K562 (cell line): ENCODE results near the gene FAM227B. TPM values are rescaled to one million over a fixed set of nuclear protein-coding genes. Genes with fewer than 3 reads are reported as not detected.
"Not testable (repeated sequence)": the region's sequence is repeated elsewhere in the genome, so short reads cannot be mapped to it uniquely, and the experiment has no call there.

ENCODE experiments used
- ATAC-seq: fragments of 200-7000 bp; cut with Tn5 transposase; 3 replicates; pipeline ENCODE4 v1.9.1; 2020; ENCODE audit warnings: moderate library complexity
- BruUV-seq: library from RNA; stranded (reverse); fragments of 400-500 nt; replicated peaks from 2 replicates; lab custom pipeline; 2021; lab: Mats Ljungman, UMichigan
- CTCF ChIA-PET: fragments of 300-600 bp; formaldehyde crosslinking; extraction: SDS; loops from one replicate; lab custom pipeline; 2021; ENCODE audit warnings: low intra/inter-chr PET ratio; lab: Yijun Ruan, JAX
- POLR2A ChIA-PET: fragments of 300-600, 350-650 bp; sonication (Branson Sonifier 250); formaldehyde crosslinking; extraction: SDS; loops from one replicate; lab custom pipeline; 2021; ENCODE audit warnings: antibody characterized with exemption, inconsistent platforms; lab: Yijun Ruan, JAX
- DNase-seq, 4 experiments: peaks; one replicate each; pipeline versions ENCODE4 v3.0.0 to v3.0.0-alpha.2; 2011 to 2018; ENCODE audit warnings: low spot score in 3 of 4, mixed read lengths in 3 of 4; ENCODE audit errors: extremely low read depth in 1 of 4
- FAIRE-seq: peaks from 2 replicates; lab custom pipeline; 2011; peaks lifted over from hg19 to GRCh38; lab: Jason Lieb, UNC
- H2AFZ ChIP-seq: 2 replicates; pipeline ENCODE4 v1.6.0; 2011; ENCODE audit warnings: low read depth, low read length, control low read depth, inconsistent platforms
- H3K27ac ChIP-seq: fragments of 200-600 bp; 3 replicates; pipeline ENCODE4 v1.8.0; 2011; ENCODE audit warnings: low read depth, mild to moderate bottlenecking, control low read depth, inconsistent platforms, low read length, moderate library complexity, mixed read lengths; ENCODE audit errors: extremely low read depth
- H3K27me3 ChIP-seq, 2 experiments: fragments of 300-600 bp in 1 of 2; 2 replicates in 1 of 2; 3 replicates in 1 of 2; pipeline versions ENCODE4 v1.6.0 to v1.8.0; 2011; ENCODE audit warnings: inconsistent platforms in 2 of 2, low read length in 2 of 2, mild to moderate bottlenecking in 1 of 2, mixed read lengths in 1 of 2, moderate library complexity in 1 of 2; ENCODE audit not compliant: control insufficient read depth in 2 of 2, insufficient read depth in 2 of 2
- H3K36me3 ChIP-seq: fragments of 300-600 bp; 3 replicates; pipeline ENCODE4 v1.8.0; 2011; ENCODE audit warnings: mild to moderate bottlenecking, low read length, inconsistent platforms; ENCODE audit not compliant: control insufficient read depth, insufficient read depth
- H3K4me1 ChIP-seq, 2 experiments: fragments of 200-600 bp in 1 of 2; replicated peaks in 1 of 2; 2 replicates in 1 of 2; 3 replicates in 1 of 2; pipeline versions ENCODE4 v1.5.1 to v1.8.0; 2011; ENCODE audit warnings: inconsistent platforms in 2 of 2, low read length in 2 of 2, mild to moderate bottlenecking in 1 of 2, mixed read lengths in 1 of 2, moderate library complexity in 1 of 2; ENCODE audit not compliant: control insufficient read depth in 2 of 2, insufficient read depth in 2 of 2
- H3K4me2 ChIP-seq: 2 replicates; pipeline ENCODE4 v1.6.1; 2011; ENCODE audit warnings: low read length, control low read depth, inconsistent platforms, mixed read lengths; ENCODE audit not compliant: insufficient read depth
- H3K4me3 ChIP-seq: fragments of 200-600 bp; sonication (generic), shearing (Covaris generic); 2 replicates; pipeline ENCODE4 v1.5.1; 2016; ENCODE audit warnings: control low read depth, inconsistent platforms
- H3K79me2 ChIP-seq: fragments of 200-600 bp; 3 replicates; pipeline ENCODE4 v1.8.0; 2011; ENCODE audit warnings: low read length, inconsistent platforms; ENCODE audit not compliant: control insufficient read depth, insufficient read depth
- H3K9ac ChIP-seq, 2 experiments: 2 replicates each; pipeline versions ENCODE4 v1.6.0 to v1.6.1; 2011; ENCODE audit warnings: low read depth in 2 of 2, low read length in 2 of 2, control low read depth in 1 of 2, inconsistent platforms in 1 of 2, mild to moderate bottlenecking in 1 of 2, mixed read lengths in 1 of 2; ENCODE audit not compliant: insufficient read depth in 1 of 2
- H3K9me1 ChIP-seq: one replicate; pipeline ENCODE4 v1.6.0; 2011; ENCODE audit warnings: inconsistent platforms, mild to moderate bottlenecking, low read length, moderate library complexity; ENCODE audit not compliant: control insufficient read depth, insufficient read depth
- H3K9me3 ChIP-seq: replicated peaks from 2 replicates; pipeline ENCODE4 v1.5.1; 2011; ENCODE audit warnings: low read depth, low read length, inconsistent platforms; ENCODE audit not compliant: control insufficient read depth, insufficient read depth
- H4K20me1 ChIP-seq: replicated peaks from 2 replicates; pipeline ENCODE4 v1.6.1; 2011; ENCODE audit warnings: low read length, inconsistent platforms, mixed read lengths; ENCODE audit not compliant: control insufficient read depth, insufficient read depth
- BCOR ChIP-seq: fragments of 450-650 bp; IDR thresholded peaks from 2 replicates; pipeline ENCODE4 v1.6.1; 2016
- CBFA2T2 ChIP-seq: fragments of 450-650 bp; conservative IDR thresholded peaks from 2 replicates; pipeline ENCODE4 v1.6.1; 2017; ENCODE audit warnings: mild to moderate bottlenecking
- CTBP1 ChIP-seq: fragments of 450-650 bp; IDR thresholded peaks from 2 replicates; pipeline ENCODE4 v1.6.1; 2016; ENCODE audit warnings: borderline replicate concordance
- MAFG ChIP-seq: fragments of 450-650 bp; conservative IDR thresholded peaks from 2 replicates; pipeline ENCODE4 v1.6.1; 2016; ENCODE audit warnings: missing genetic modification characterization, missing compliant biosample characterization
- MCM3 ChIP-seq: fragments of 450-650 bp; IDR thresholded peaks from 2 replicates; pipeline ENCODE4 v1.6.1; 2016
- MYBL2 ChIP-seq, 2 experiments: fragments of 450-650 bp in 1 of 2; sonication (generic) in 1 of 2; formaldehyde crosslinking in 1 of 2; IDR thresholded peaks; 2 replicates each; pipeline versions ENCODE4 v1.6.1 to v1.8.1; 2017 to 2022; ENCODE audit warnings: borderline replicate concordance in 1 of 2, inconsistent platforms in 1 of 2, low read depth in 1 of 2, mild to moderate bottlenecking in 1 of 2, missing genetic modification reagents in 1 of 2, moderate library complexity in 1 of 2
- NEUROD1 ChIP-seq: fragments of 150-350 bp; IDR thresholded peaks from 2 replicates; pipeline ENCODE4 v1.6.1; 2014; ENCODE audit warnings: borderline replicate concordance, low read length, low read depth; ENCODE audit not compliant: partially characterized antibody
- NFYB ChIP-seq: IDR thresholded peaks from 2 replicates; pipeline ENCODE4 v1.6.1; 2011; ENCODE audit warnings: mild to moderate bottlenecking, moderate library complexity; ENCODE audit not compliant: insufficient read length; ENCODE audit errors: extremely low read depth
- SMARCC2 ChIP-seq: fragments of 450-650 bp; IDR thresholded peaks from 2 replicates; pipeline ENCODE4 v1.6.1; 2017; ENCODE audit warnings: antibody characterized with exemption, moderate library complexity, mild to moderate bottlenecking, low read depth
- SP2 ChIP-seq: IDR thresholded peaks from 2 replicates; pipeline ENCODE4 v1.6.1; 2011; ENCODE audit warnings: mild to moderate bottlenecking, low read depth, low read length, moderate library complexity; ENCODE audit not compliant: poor library complexity, severe bottlenecking; ENCODE audit errors: extremely low read depth
- SRSF7 ChIP-seq: fragments of 200-400 bp; formaldehyde crosslinking; optimal IDR thresholded peaks from 2 replicates; pipeline ENCODE3; 2017; ENCODE audit warnings: mild to moderate bottlenecking, low read depth, low read length
- TAL1 ChIP-seq: fragments of 450-650 bp; IDR thresholded peaks from 2 replicates; pipeline ENCODE4 v1.6.1; 2016; ENCODE audit warnings: mild to moderate bottlenecking
- ZNF644 ChIP-seq: fragments of 200-800 bp; sonication (Bioruptor generic); IDR thresholded peaks from 2 replicates; pipeline ENCODE4 v1.6.1; 2016; ENCODE audit warnings: low read depth, missing genetic modification characterization, missing compliant biosample characterization
- ZNF764 ChIP-seq: fragments of 250-450 bp; sonication (Bioruptor Pico); IDR thresholded peaks from 2 replicates; pipeline ENCODE4 v1.4.0; 2020; ENCODE audit warnings: low read depth, mild to moderate bottlenecking, moderate library complexity
- ZNF785 ChIP-seq: fragments of 250-450 bp; sonication (Bioruptor Pico); IDR thresholded peaks from 2 replicates; pipeline ENCODE4 v1.4.0; 2020; ENCODE audit warnings: mild to moderate bottlenecking
- WGBS: fragments of 100-300 bp; shearing (Covaris generic); methylation state at CpG from one replicate; pipeline ENCODE4 v1.1.6; 2016; ENCODE audit warnings: low coverage, mixed read lengths; ENCODE audit not compliant: insufficient coverage; ENCODE audit errors: missing lambda C conversion rate; 5-methylcytosine and 5-hydroxymethylcytosine counted together
- in situ Hi-C: fragments of 300-500 bp; cut with MboI; formaldehyde crosslinking; loops from 4 replicates; pipeline ENCODE4 v1.15.0; 2018; ENCODE audit warnings: inconsistent platforms, mixed read lengths
- intact Hi-C: fragments of 100-400 bp; cut with micrococcal nuclease; formaldehyde crosslinking; loops from 2 replicates; pipeline ENCODE4 v1.14.2; 2022
- polyA plus RNA-seq, 8 experiments: library from polyadenylated mRNA; depleted of rRNA in 4 of 8; stranded (reverse) in 5 of 8; unstranded in 3 of 8; fragments of >200 nt; fragmentation: Nextera tagmentation in 2 of 8; fragmentation: Illumina TruSeq in 1 of 8; extraction: Ambion mirVana in 2 of 8; extraction: Trizol in 1 of 8; gene quantifications; 2 replicates each; pipeline versions ENCODE4 v1.2.1 to v1.2.3, GENCODE V29; 2011 to 2014; ENCODE audit warnings: inconsistent platforms in 1 of 8, missing spikeins in 1 of 8
- total RNA-seq, 7 experiments: library from RNA; depleted of rRNA in 6 of 7; stranded (reverse); fragments of >200 nt in 6 of 7; fragmentation: Illumina TruSeq in 2 of 7; extraction: Trizol in 2 of 7; gene quantifications; 2 replicates each; pipeline versions ENCODE4 v1.2.1 to v1.2.3, GENCODE V29; 2011 to 2021; ENCODE audit warnings: low replicate concordance in 1 of 7
- TF ChIP-seq, protein P1 (sequence below): fragments of 450-650 bp; IDR thresholded peaks from 2 replicates; pipeline ENCODE4 v1.6.1; 2016; ENCODE audit warnings: low read depth, mild to moderate bottlenecking, moderate library complexity

FAM227B gene
- total and polyA plus RNA-seq, 9 of the 15 experiments (the other 6 are each of a cell fraction or from before 2014, with no cell fraction given): 5.1 to 12.5 (median 11.2) TPM

DNA sequence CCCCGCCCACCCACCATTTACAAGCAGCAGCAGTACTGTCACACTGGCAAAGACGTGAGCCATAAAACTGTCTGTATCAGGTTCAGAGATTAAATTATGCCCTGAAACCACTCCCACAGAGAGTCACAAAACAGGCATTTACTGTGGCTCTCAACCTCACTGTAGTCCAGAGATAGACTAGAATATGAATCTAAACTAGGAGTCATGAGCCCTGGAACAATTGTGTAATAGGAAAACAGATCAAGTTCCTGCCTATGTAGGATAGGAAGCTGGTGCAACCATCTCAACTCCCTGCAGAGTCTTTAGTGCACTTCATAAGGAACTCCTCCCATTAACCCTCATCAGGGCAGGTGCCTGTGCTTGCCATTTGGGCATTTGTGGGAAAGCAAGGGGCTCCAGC, 61.7 kb downstream of the FAM227B start (continued):
- no peak for TF ChIP-seq BCOR
- no peak for TF ChIP-seq CTBP1
- no peak for TF ChIP-seq ZNF785 (CRISPR knock-in tag)
- no peak for TF ChIP-seq SMARCC2
- no peak for TF ChIP-seq ZNF764 (CRISPR knock-in tag)
- no peak for TF ChIP-seq NFYB
- TF ChIP-seq SRSF7: no peak

DNA sequence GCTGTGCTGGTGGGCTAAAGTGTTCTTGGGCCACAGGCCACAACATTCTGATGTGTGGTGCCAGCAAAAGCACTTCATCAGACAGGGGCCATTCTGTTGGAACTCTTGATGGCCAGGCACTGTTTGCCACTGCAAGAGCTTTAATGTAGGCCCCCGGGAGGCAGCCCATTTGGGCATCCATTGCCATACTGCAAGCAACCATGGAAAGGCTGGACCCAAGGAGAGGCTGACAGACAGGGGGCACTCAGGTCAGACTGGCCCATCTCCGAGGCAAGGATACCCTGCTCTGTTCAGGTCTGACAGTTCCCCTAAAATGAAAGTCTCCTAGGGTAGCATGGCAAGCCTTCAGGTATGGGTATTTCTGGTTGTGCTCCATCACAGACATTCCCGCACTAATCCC, 64.2 kb downstream of the FAM227B start:
- no peaks in the 10 kb centered on the region for H3K9me1 ChIP-seq
- no peaks in the 10 kb centered on the region for H3K36me3 ChIP-seq
- POLR2A ChIA-PET: no interaction called here
- BruUV-seq: no TSS peak
- H3K27ac ChIP-seq: no peak overlapping the region
- in situ Hi-C loops (no loop called here), intact Hi-C loops (no loop called here)
- CTCF ChIA-PET: no interaction called here
- H3K27me3 ChIP-seq: no peaks in the 10 kb centered on the region
- no peak for DNase-seq
- TF ChIP-seq MYBL2 (IDR thresholded peaks at IDR 0.05; ENCODE audit: low read depth): no peak
- TF ChIP-seq MYBL2 (CRISPR knock-in tag; IDR thresholded peaks at IDR 0.05; ENCODE audit: borderline replicate concordance): no peak
- no peak for TF ChIP-seq SP2
- no peak for TF ChIP-seq MAFG (tag)
- TF ChIP-seq, protein P1, sequence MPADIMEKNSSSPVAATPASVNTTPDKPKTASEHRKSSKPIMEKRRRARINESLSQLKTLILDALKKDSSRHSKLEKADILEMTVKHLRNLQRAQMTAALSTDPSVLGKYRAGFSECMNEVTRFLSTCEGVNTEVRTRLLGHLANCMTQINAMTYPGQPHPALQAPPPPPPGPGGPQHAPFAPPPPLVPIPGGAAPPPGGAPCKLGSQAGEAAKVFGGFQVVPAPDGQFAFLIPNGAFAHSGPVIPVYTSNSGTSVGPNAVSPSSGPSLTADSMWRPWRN: no peak
- no peak for TF ChIP-seq CBFA2T2
- no peak for TF ChIP-seq MCM3
- no peak for TF ChIP-seq NEUROD1
- no peak for TF ChIP-seq TAL1
- TF ChIP-seq ZNF644 (tag): no peak
- H3K9ac ChIP-seq: no peak overlapping the region
- ATAC-seq: no peak
- 2% methylated on average over 3 of the region's 3 CpGs for WGBS
- H3K4me2 ChIP-seq: no peak overlapping the region
- no peaks in the 10 kb centered on the region for H4K20me1 ChIP-seq
- H3K4me3 ChIP-seq: no peak overlapping the region
- no peak for FAIRE-seq
- no peaks in the 10 kb centered on the region for H3K79me2 ChIP-seq
- H3K9me3 ChIP-seq: no peaks in the 10 kb centered on the region
- H2AFZ ChIP-seq: no peak overlapping the region
- no peaks in the 10 kb centered on the region for H3K4me1 ChIP-seq

GRCh38 chr15:49550342-49550741, 70.3 kb downstream of the FAM227B start:
- H3K4me3 ChIP-seq, POLR2A ChIA-PET, H3K27me3 ChIP-seq, DNase-seq, H2AFZ ChIP-seq, BruUV-seq, intact Hi-C loops, H3K4me2 ChIP-seq, H3K9ac ChIP-seq, H3K4me1 ChIP-seq, H3K79me2 ChIP-seq, H3K9me1 ChIP-seq, H3K27ac ChIP-seq, H4K20me1 ChIP-seq, ATAC-seq, CTCF ChIA-PET, H3K36me3 ChIP-seq, FAIRE-seq, H3K9me3 ChIP-seq, in situ Hi-C loops: not testable (repeated sequence)
- WGBS: no CpG with 5 or more reads among the region's 30 CpGs
